ENCODE measurements around the gene AP1M2.

AP1M2 gene

DNA sequence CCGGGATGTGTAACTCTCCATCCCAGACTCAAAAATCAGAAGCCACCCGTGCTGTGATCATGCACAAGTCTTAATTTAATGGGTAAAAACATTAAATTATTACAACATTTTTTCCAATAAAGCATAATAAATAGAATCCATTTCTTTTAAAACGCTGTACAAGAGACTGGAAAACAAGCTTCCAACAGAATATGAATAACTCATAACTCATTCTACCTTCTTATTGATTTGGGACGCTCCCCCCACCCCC is 20.8 kb downstream of the AP1M2 start:
- Histone ChIP-seq H3K9me3 (ENCODE audit: control insufficient read depth, low read length) (no peaks in the 10 kb centered on the region), H3K27ac (ENCODE audit: insufficient read depth, low read length, poor library complexity, severe bottlenecking) (peak overlapping the region; percentile 74), H3K27me3 (replicated peaks; ENCODE audit: control insufficient read depth, insufficient read depth, low read length, poor library complexity, severe bottlenecking) (no peaks in the 10 kb centered on the region), H3K4me1 (ENCODE audit: control insufficient read depth, insufficient read depth, low read length, poor library complexity, severe bottlenecking) (peaks cover 31% of the 10 kb centered on the region), H3K36me3 (ENCODE audit: control insufficient read depth, insufficient read depth, low read length) (peaks cover 6% of the 10 kb centered on the region), H3K4me3 (ENCODE audit: insufficient read depth, low read depth, low read length, poor library complexity, severe bottlenecking) (peak overlapping the region; percentile 84)
- no peak for DNase-seq

GRCh38 chr19:10565567-10566407 is 21.3 kb downstream of the AP1M2 start, which contains the start of gene KRI1:
TSS of gene KRI1 (minus strand) at chr19:10566010. CDS start at chr19:10565999, 11 bp downstream.
- peak; percentile 98 to 99 (median 98) for DNase-seq
- H3K27ac ChIP-seq (ENCODE audit: insufficient read depth, low read length, poor library complexity, severe bottlenecking), result peak within 1 kb of the TSS; percentile 82
- peaks cover 11% of the 10 kb centered on the region for H3K36me3 ChIP-seq (ENCODE audit: control insufficient read depth, insufficient read depth, low read length)
- H3K9me3 ChIP-seq (ENCODE audit: control insufficient read depth, low read length), result no peaks in the 10 kb centered on the region
- H3K27me3 ChIP-seq (replicated peaks; ENCODE audit: control insufficient read depth, insufficient read depth, low read length, poor library complexity, severe bottlenecking), result no peaks in the 10 kb centered on the region
- H3K4me3 ChIP-seq (ENCODE audit: insufficient read depth, low read depth, low read length, poor library complexity, severe bottlenecking), result peak within 1 kb of the TSS; percentile 84
- peaks cover 31% of the 10 kb centered on the region for H3K4me1 ChIP-seq (ENCODE audit: control insufficient read depth, insufficient read depth, low read length, poor library complexity, severe bottlenecking)

GRCh38 chr19:10565028-10565566 is 22.0 kb downstream of the AP1M2 start:
- DNase-seq, result peak in 2 of 3 donors; percentile 32 to 40
- H3K9me3 ChIP-seq (ENCODE audit: control insufficient read depth, low read length), result no peaks in the 10 kb centered on the region
- peak overlapping the region; percentile 84 for H3K4me3 ChIP-seq (ENCODE audit: insufficient read depth, low read depth, low read length, poor library complexity, severe bottlenecking)
- H3K27ac ChIP-seq (ENCODE audit: insufficient read depth, low read length, poor library complexity, severe bottlenecking), result peak overlapping the region; percentile 82
- H3K27me3 ChIP-seq (replicated peaks; ENCODE audit: control insufficient read depth, insufficient read depth, low read length, poor library complexity, severe bottlenecking), result no peaks in the 10 kb centered on the region
- peaks cover 18% of the 10 kb centered on the region for H3K36me3 ChIP-seq (ENCODE audit: control insufficient read depth, insufficient read depth, low read length)
- peaks cover 31% of the 10 kb centered on the region for H3K4me1 ChIP-seq (ENCODE audit: control insufficient read depth, insufficient read depth, low read length, poor library complexity, severe bottlenecking)

DNA sequence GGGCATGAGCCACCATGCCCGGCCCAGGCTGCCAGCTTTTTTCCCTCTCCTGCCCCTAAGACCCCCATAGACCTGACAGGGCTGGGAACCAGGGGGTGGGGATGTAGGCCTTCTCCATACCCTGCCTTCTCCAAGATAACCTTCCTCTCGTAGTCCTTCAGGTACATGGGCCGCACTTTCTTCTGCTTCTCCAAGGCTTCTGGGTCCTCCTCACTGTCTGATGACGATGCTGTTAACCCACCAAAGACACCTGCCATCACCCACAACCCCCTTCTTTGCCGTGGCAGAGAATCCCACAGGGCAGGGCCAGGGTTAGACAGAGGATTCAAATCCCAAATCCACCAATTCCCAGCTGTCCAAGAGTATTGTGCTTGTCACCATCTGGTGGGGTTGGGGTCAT is 24.5 kb downstream of the AP1M2 start:
- Histone ChIP-seq H3K27ac (ENCODE audit: insufficient read depth, low read length, poor library complexity, severe bottlenecking) (no peak overlapping the region), H3K4me3 (ENCODE audit: insufficient read depth, low read depth, low read length, poor library complexity, severe bottlenecking) (no peak overlapping the region), H3K9me3 (ENCODE audit: control insufficient read depth, low read length) (no peaks in the 10 kb centered on the region), H3K36me3 (ENCODE audit: control insufficient read depth, insufficient read depth, low read length) (peaks cover 39% of the 10 kb centered on the region), H3K27me3 (replicated peaks; ENCODE audit: control insufficient read depth, insufficient read depth, low read length, poor library complexity, severe bottlenecking) (no peaks in the 10 kb centered on the region), H3K4me1 (ENCODE audit: control insufficient read depth, insufficient read depth, low read length, poor library complexity, severe bottlenecking) (peaks cover 25% of the 10 kb centered on the region)
- no peak for DNase-seq

- Histone ChIP-seq H3K27ac (ENCODE audit: insufficient read depth, low read length, poor library complexity, severe bottlenecking) (no peak overlapping the region), H3K27me3 (replicated peaks; ENCODE audit: control insufficient read depth, insufficient read depth, low read length, poor library complexity, severe bottlenecking) (no peaks in the 10 kb centered on the region), H3K9me3 (ENCODE audit: control insufficient read depth, low read length) (no peaks in the 10 kb centered on the region), H3K4me1 (ENCODE audit: control insufficient read depth, insufficient read depth, low read length, poor library complexity, severe bottlenecking) (peaks cover 18% of the 10 kb centered on the region), H3K4me3 (ENCODE audit: insufficient read depth, low read depth, low read length, poor library complexity, severe bottlenecking) (no peak overlapping the region), H3K36me3 (ENCODE audit: control insufficient read depth, insufficient read depth, low read length) (peaks cover 58% of the 10 kb centered on the region)
- no peak for DNase-seq
Measured at GRCh38 chr19:10560154-10560553, 27.0 kb downstream of the AP1M2 start.

- Histone ChIP-seq H3K27ac (ENCODE audit: insufficient read depth, low read length, poor library complexity, severe bottlenecking) (no peak overlapping the region), H3K36me3 (ENCODE audit: control insufficient read depth, insufficient read depth, low read length) (peaks cover 80% of the 10 kb centered on the region), H3K27me3 (replicated peaks; ENCODE audit: control insufficient read depth, insufficient read depth, low read length, poor library complexity, severe bottlenecking) (no peaks in the 10 kb centered on the region), H3K4me3 (ENCODE audit: insufficient read depth, low read depth, low read length, poor library complexity, severe bottlenecking) (no peak overlapping the region), H3K9me3 (ENCODE audit: control insufficient read depth, low read length) (no peaks in the 10 kb centered on the region), H3K4me1 (ENCODE audit: control insufficient read depth, insufficient read depth, low read length, poor library complexity, severe bottlenecking) (peaks cover 33% of the 10 kb centered on the region)
- no peak for DNase-seq
Measured at GRCh38 chr19:10557603-10558197, 29.4 kb downstream of the AP1M2 start.

DNA sequence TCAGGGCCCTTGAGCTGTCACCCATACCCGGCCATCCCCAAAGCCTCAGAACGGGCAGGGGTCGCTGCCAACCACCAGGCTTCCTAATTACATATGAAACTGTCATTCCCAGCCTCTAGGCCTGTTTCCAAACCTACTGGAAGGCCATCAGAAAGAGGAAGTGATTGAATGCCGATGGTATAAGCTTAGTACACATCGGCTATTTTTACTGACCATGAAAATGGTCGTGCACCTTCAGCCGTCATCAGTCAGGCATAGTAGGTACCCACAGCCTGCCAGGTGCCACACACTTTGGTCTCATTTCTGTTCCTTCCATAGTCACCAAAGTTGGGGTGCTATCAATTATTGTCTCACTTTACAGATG is 31.5 kb downstream of the AP1M2 start:
- Histone ChIP-seq H3K36me3 (ENCODE audit: control insufficient read depth, insufficient read depth, low read length) (peaks cover 79% of the 10 kb centered on the region), H3K4me1 (ENCODE audit: control insufficient read depth, insufficient read depth, low read length, poor library complexity, severe bottlenecking) (peaks cover 41% of the 10 kb centered on the region), H3K27ac (ENCODE audit: insufficient read depth, low read length, poor library complexity, severe bottlenecking) (no peak overlapping the region), H3K4me3 (ENCODE audit: insufficient read depth, low read depth, low read length, poor library complexity, severe bottlenecking) (no peak overlapping the region), H3K27me3 (replicated peaks; ENCODE audit: control insufficient read depth, insufficient read depth, low read length, poor library complexity, severe bottlenecking) (no peaks in the 10 kb centered on the region), H3K9me3 (ENCODE audit: control insufficient read depth, low read length) (no peaks in the 10 kb centered on the region)
- no peak for DNase-seq

DNA sequence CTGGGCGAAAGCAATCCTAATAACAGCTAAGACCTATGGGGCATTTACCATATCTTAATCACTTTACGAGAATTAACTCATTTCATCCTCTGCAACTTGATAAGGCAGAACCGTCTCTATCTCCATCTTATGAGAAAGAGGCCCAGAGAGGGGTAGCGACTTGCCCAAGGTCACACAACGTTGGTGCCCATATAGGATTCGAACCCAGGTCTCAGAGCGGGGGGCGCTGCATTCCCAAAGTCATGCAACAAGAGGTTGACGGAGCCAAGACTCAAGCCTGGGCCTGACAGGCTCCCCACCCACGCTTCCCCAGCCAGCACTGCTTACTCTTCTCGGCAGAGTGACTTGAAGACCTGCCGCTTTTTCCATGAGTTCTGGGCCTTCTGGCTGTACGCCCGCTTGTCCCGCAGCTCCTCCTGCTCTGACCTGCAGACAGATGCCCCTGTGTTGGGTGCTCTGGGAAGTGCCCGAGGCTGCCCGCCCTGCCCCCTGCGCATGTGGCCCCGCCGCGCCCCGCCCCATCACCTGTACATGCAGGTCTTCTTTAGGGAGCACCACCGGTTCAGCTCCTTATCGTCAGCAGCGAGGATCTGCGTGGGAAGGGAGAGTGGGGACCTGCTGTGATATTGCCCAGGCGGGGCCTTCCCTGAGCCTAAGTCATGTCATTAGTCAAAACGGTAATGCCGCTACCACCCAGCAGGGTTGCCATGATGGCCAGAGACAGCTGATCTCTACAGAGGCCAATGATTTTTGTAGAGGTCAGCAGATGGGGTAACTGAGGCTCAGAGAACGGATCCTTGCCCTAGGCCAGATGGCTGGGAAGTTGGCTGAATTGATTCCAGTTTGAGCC is 32.1 kb downstream of the AP1M2 start:
- H3K27ac ChIP-seq (ENCODE audit: insufficient read depth, low read length, poor library complexity, severe bottlenecking), result peak overlapping the region; percentile 59
- H3K4me1 ChIP-seq (ENCODE audit: control insufficient read depth, insufficient read depth, low read length, poor library complexity, severe bottlenecking), result peaks cover 41% of the 10 kb centered on the region
- H3K36me3 ChIP-seq (ENCODE audit: control insufficient read depth, insufficient read depth, low read length), result peaks cover 79% of the 10 kb centered on the region
- no peaks in the 10 kb centered on the region for H3K9me3 ChIP-seq (ENCODE audit: control insufficient read depth, low read length)
- no peak for DNase-seq
- no peak overlapping the region for H3K4me3 ChIP-seq (ENCODE audit: insufficient read depth, low read depth, low read length, poor library complexity, severe bottlenecking)
- no peaks in the 10 kb centered on the region for H3K27me3 ChIP-seq (replicated peaks; ENCODE audit: control insufficient read depth, insufficient read depth, low read length, poor library complexity, severe bottlenecking)

DNA sequence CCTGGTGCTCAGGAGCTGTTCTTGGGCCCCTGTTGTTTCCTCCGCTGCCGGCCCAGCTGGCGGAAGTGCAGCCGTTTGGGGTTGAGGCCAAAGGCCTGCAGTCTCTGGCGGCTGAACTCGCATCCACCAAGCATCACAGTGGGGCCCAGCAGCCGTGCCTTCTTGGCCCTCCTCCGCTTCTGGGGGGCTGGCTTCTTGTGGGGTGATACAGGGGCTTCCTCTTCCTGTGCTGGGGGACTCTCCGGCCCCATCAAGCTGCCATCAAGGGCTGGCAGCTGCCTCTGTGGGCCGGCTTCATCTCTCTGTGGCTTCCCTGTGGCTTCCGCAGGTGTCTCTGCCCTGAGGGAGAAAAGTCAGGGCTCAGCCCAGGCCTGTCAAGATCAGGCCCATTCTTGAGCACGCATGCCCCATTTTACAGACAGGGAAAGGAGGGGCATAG is 33.1 kb downstream of the AP1M2 start:
- Histone ChIP-seq H3K4me1 (ENCODE audit: control insufficient read depth, insufficient read depth, low read length, poor library complexity, severe bottlenecking) (peaks cover 41% of the 10 kb centered on the region), H3K27ac (ENCODE audit: insufficient read depth, low read length, poor library complexity, severe bottlenecking) (peak overlapping the region; percentile 59), H3K9me3 (ENCODE audit: control insufficient read depth, low read length) (no peaks in the 10 kb centered on the region), H3K36me3 (ENCODE audit: control insufficient read depth, insufficient read depth, low read length) (peaks cover 75% of the 10 kb centered on the region), H3K27me3 (replicated peaks; ENCODE audit: control insufficient read depth, insufficient read depth, low read length, poor library complexity, severe bottlenecking) (no peaks in the 10 kb centered on the region), H3K4me3 (ENCODE audit: insufficient read depth, low read depth, low read length, poor library complexity, severe bottlenecking) (peak overlapping the region; percentile 29)
- DNase-seq, result peak; percentile 40 to 51 (median 43)
